ENCODE results near the gene TESMIN.
A peak's percentile ranks its signal among the peaks of the same experiment; 100 is the strongest.

The TESMIN gene

GRCh38 chr11:68688881-68689280, 62.4 kb downstream of the TESMIN start:
- H3K4me3 ChIP-seq (ENCODE audit: low read depth, low read length): no peak overlapping the region
- TF ChIP-seq CTCF (IDR thresholded peaks at IDR 0.05; ENCODE audit: low read depth, low read length) (no peak), MAX (IDR thresholded peaks at IDR 0.05; ENCODE audit: low read depth, low read length) (no peak), POLR2A (IDR thresholded peaks at IDR 0.05; ENCODE audit: extremely low read depth, insufficient read length) (no peak), MYC (IDR thresholded peaks at IDR 0.05; ENCODE audit: low read depth, low read length) (no peak)
- DNase-seq (ENCODE audit: low read depth): no peak

GRCh38 chr11:68687986-68688385, 63.3 kb downstream of the TESMIN start:
- DNase-seq (ENCODE audit: low read depth): no peak
- TF ChIP-seq CTCF (IDR thresholded peaks at IDR 0.05; ENCODE audit: low read depth, low read length): no peak
- no peak for TF ChIP-seq MAX (IDR thresholded peaks at IDR 0.05; ENCODE audit: low read depth, low read length)
- no peak for TF ChIP-seq POLR2A (IDR thresholded peaks at IDR 0.05; ENCODE audit: extremely low read depth, insufficient read length)
- no peak for TF ChIP-seq MYC (IDR thresholded peaks at IDR 0.05; ENCODE audit: low read depth, low read length)
- no peak overlapping the region for H3K4me3 ChIP-seq (ENCODE audit: low read depth, low read length)

GRCh38 chr11:68687311-68687710, 64.0 kb downstream of the TESMIN start:
- no peak for DNase-seq (ENCODE audit: low read depth)
- H3K4me3 ChIP-seq (ENCODE audit: low read depth, low read length): no peak overlapping the region
- TF ChIP-seq MAX (IDR thresholded peaks at IDR 0.05; ENCODE audit: low read depth, low read length): no peak

- H3K4me3 ChIP-seq (ENCODE audit: low read depth, low read length): no peak overlapping the region
- TF ChIP-seq POLR2A (IDR thresholded peaks at IDR 0.05; ENCODE audit: extremely low read depth, insufficient read length) (no peak), MYC (IDR thresholded peaks at IDR 0.05; ENCODE audit: low read depth, low read length) (no peak), CTCF (IDR thresholded peaks at IDR 0.05; ENCODE audit: low read depth, low read length) (no peak), MAX (IDR thresholded peaks at IDR 0.05; ENCODE audit: low read depth, low read length) (no peak)
- DNase-seq (ENCODE audit: low read depth): no peak
Measured at GRCh38 chr11:68686486-68686885, 64.8 kb downstream of the TESMIN start.

GRCh38 chr11:68685656-68686380, 65.5 kb downstream of the TESMIN start:
- H3K4me3 ChIP-seq (ENCODE audit: low read depth, low read length): peak overlapping the region; percentile 64
- TF ChIP-seq MAX (IDR thresholded peaks at IDR 0.05; ENCODE audit: low read depth, low read length) (no peak), MYC (IDR thresholded peaks at IDR 0.05; ENCODE audit: low read depth, low read length) (no peak), CTCF (IDR thresholded peaks at IDR 0.05; ENCODE audit: low read depth, low read length) (no peak), POLR2A (IDR thresholded peaks at IDR 0.05; ENCODE audit: extremely low read depth, insufficient read length) (no peak)
- DNase-seq (ENCODE audit: low read depth): no peak

- DNase-seq (ENCODE audit: low read depth): peak; percentile 76
- TF ChIP-seq POLR2A (IDR thresholded peaks at IDR 0.05; ENCODE audit: extremely low read depth, insufficient read length) (peak; percentile 73), MYC (IDR thresholded peaks at IDR 0.05; ENCODE audit: low read depth, low read length) (peak; percentile 92), CTCF (IDR thresholded peaks at IDR 0.05; ENCODE audit: low read depth, low read length) (no peak), MAX (IDR thresholded peaks at IDR 0.05; ENCODE audit: low read depth, low read length) (peak; percentile 81)
- H3K4me3 ChIP-seq (ENCODE audit: low read depth, low read length): peak within 1 kb of the TSS; percentile 64
Measured at GRCh38 chr11:68684385-68685356, 66.6 kb downstream of the TESMIN start, which contains the start of gene GAL. TSS of gene GAL (plus strand) at chr11:68684544. CDS start at chr11:68684924, 380 bp downstream.
